Endothelial cell of umbilical vein (primary cell): ENCODE measurements around the gene TMEM51. TPM values are rescaled to one million over a fixed set of nuclear protein-coding genes. Genes with fewer than 3 reads are reported as not detected.

Experiments used
- BruUV-seq: library from RNA; stranded (reverse); fragments of 400-500 nt; replicated peaks from 2 replicates; lab custom pipeline; 2021; lab: Mats Ljungman, UMichigan
- CTCF ChIA-PET: fragments of 300-600, 350-600 bp; sonication (Branson Sonifier 250); formaldehyde crosslinking; loops from one replicate; lab custom pipeline; 2021; ENCODE audit warnings: antibody characterized with exemption, inconsistent platforms; lab: Charles Lee
- POLR2A ChIA-PET: fragments of 300-600, 350-600 bp; sonication (Branson Sonifier 250); formaldehyde crosslinking; loops from one replicate; lab custom pipeline; 2021; ENCODE audit warnings: antibody characterized with exemption, inconsistent platforms; lab: Charles Lee
- DNase-seq: peaks from one replicate; pipeline ENCODE4 v3.0.0-alpha.2; 2011; ENCODE audit warnings: low read depth, low spot score
- FAIRE-seq: peaks from 2 replicates; lab custom pipeline; 2011; peaks lifted over from hg19 to GRCh38; lab: Jason Lieb, UNC
- H2AFZ ChIP-seq: 2 replicates; pipeline ENCODE4 v1.6.0; 2012; ENCODE audit warnings: low read depth, low read length, control low read depth, inconsistent platforms
- H3K27ac ChIP-seq: 2 replicates; pipeline ENCODE4 v1.5.1; 2011; ENCODE audit warnings: low read depth, mild to moderate bottlenecking, control low read depth, low read length, moderate library complexity; ENCODE audit not compliant: insufficient read depth
- H3K27me3 ChIP-seq, 2 experiments: 2 replicates each; pipeline versions ENCODE4 v1.6.0 to v1.6.1; 2011; ENCODE audit warnings: low read length in 2 of 2, mixed read lengths in 1 of 2; ENCODE audit not compliant: control insufficient read depth in 2 of 2, insufficient read depth in 2 of 2
- H3K36me3 ChIP-seq, 2 experiments: 2 replicates in 1 of 2; 3 replicates in 1 of 2; pipeline ENCODE4 v1.5.1; 2011; ENCODE audit warnings: low read length in 2 of 2, mild to moderate bottlenecking in 1 of 2, moderate library complexity in 1 of 2; ENCODE audit not compliant: control insufficient read depth in 2 of 2, insufficient read depth in 2 of 2; ENCODE audit errors: extremely low read depth in 1 of 2
- H3K4me1 ChIP-seq: 3 replicates; pipeline ENCODE4 v1.5.1; 2011; ENCODE audit warnings: mild to moderate bottlenecking, low read length; ENCODE audit not compliant: control insufficient read depth, insufficient read depth; ENCODE audit errors: extremely low read depth
- H3K4me2 ChIP-seq: 2 replicates; pipeline ENCODE4 v1.6.1; 2011; ENCODE audit warnings: low read length, control low read depth, mixed read lengths; ENCODE audit not compliant: insufficient read depth
- H3K4me3 ChIP-seq, 3 experiments: fragments of 200-600 bp in 1 of 3; sonication (generic), shearing (Covaris generic) in 1 of 3; replicated peaks in 1 of 3; 2 replicates each; pipeline ENCODE4 v1.5.1; 2011 to 2016; ENCODE audit warnings: control low read depth in 3 of 3, low read length in 3 of 3, mild to moderate bottlenecking in 2 of 3, inconsistent platforms in 1 of 3, low read depth in 1 of 3, moderate library complexity in 1 of 3; ENCODE audit not compliant: insufficient read depth in 1 of 3
- H3K79me2 ChIP-seq: 2 replicates; pipeline ENCODE4 v1.6.0; 2012; ENCODE audit warnings: low read length, inconsistent platforms; ENCODE audit not compliant: control insufficient read depth, insufficient read depth
- H3K9ac ChIP-seq: replicated peaks from 2 replicates; pipeline ENCODE3; 2011; ENCODE audit warnings: low read length, control low read depth; ENCODE audit not compliant: insufficient read depth; ENCODE audit errors: extremely low read depth
- H3K9me1 ChIP-seq: replicated peaks from 3 replicates; pipeline ENCODE4 v1.6.0; 2011; ENCODE audit warnings: mild to moderate bottlenecking, low read length; ENCODE audit not compliant: control insufficient read depth, insufficient read depth; ENCODE audit errors: extremely low read depth
- H3K9me3 ChIP-seq: replicated peaks from 2 replicates; pipeline ENCODE4 v1.5.1; 2012; ENCODE audit warnings: low read length, inconsistent platforms; ENCODE audit not compliant: control insufficient read depth, insufficient read depth
- H4K20me1 ChIP-seq: replicated peaks from 2 replicates; pipeline ENCODE3; 2011; ENCODE audit warnings: mild to moderate bottlenecking, low read length; ENCODE audit not compliant: control insufficient read depth, insufficient read depth; ENCODE audit errors: extremely low read depth
- EZH2 ChIP-seq: IDR thresholded peaks from 2 replicates; pipeline ENCODE4 v1.6.1; 2012; ENCODE audit warnings: borderline replicate concordance, low read depth, mild to moderate bottlenecking, moderate library complexity, low read length, inconsistent platforms; ENCODE audit not compliant: severe bottlenecking
- FOS ChIP-seq: IDR thresholded peaks from 2 replicates; pipeline ENCODE4 v1.6.1; 2011; ENCODE audit warnings: mild to moderate bottlenecking, low read length, moderate library complexity, borderline replicate concordance; ENCODE audit not compliant: insufficient read depth
- GATA2 ChIP-seq: IDR thresholded peaks from 2 replicates; pipeline ENCODE4 v1.7.0; 2011; ENCODE audit warnings: low read depth, mild to moderate bottlenecking, moderate library complexity, mixed read lengths, low read length; ENCODE audit not compliant: insufficient read length, insufficient read depth
- JUN ChIP-seq: IDR thresholded peaks from 2 replicates; pipeline ENCODE4 v1.6.1; 2011; ENCODE audit warnings: borderline replicate concordance, low read depth; ENCODE audit not compliant: insufficient read length, insufficient read depth
- MYC ChIP-seq: IDR thresholded peaks from one replicate; pipeline ENCODE4 v1.6.1; 2011; ENCODE audit warnings: mild to moderate bottlenecking, low read depth, low read length
- POLR2A ChIP-seq: IDR thresholded peaks from 2 replicates; pipeline ENCODE4 v1.6.1; 2012; ENCODE audit warnings: low read depth, mild to moderate bottlenecking, control low read depth, low read length
- POLR2AphosphoS5 ChIP-seq: IDR thresholded peaks from 2 replicates; pipeline ENCODE4 v1.6.1; 2012; ENCODE audit warnings: low read depth, mild to moderate bottlenecking, control low read depth, low read length, moderate library complexity; ENCODE audit not compliant: insufficient read depth
- dilution Hi-C: fragments of 300-500 bp; cut with MboI; formaldehyde crosslinking; loops from one replicate; pipeline ENCODE4 v1.15.0; 2019; ENCODE audit warnings: low sequenced_read_pairs; ENCODE audit not compliant: extremely low pct_ligation_motif_present
- intact Hi-C: fragments of 100-400 bp; cut with micrococcal nuclease; formaldehyde crosslinking; loops from one replicate; pipeline ENCODE4 v1.10.0; 2022
- polyA plus RNA-seq, 4 experiments: library from polyadenylated mRNA; depleted of rRNA in 3 of 4; stranded (reverse) in 3 of 4; unstranded in 1 of 4; fragments of >200 nt; gene quantifications; 2 replicates each; pipeline versions ENCODE4 v1.2.1 to v1.2.3, GENCODE V29; 2011 to 2012; ENCODE audit warnings: missing spikeins in 1 of 4
- total RNA-seq: library from RNA; stranded (reverse); gene quantifications from 2 replicates; pipeline ENCODE4 v1.2.3, GENCODE V29; 2021
- TF ChIP-seq, protein P1 (sequence below), 2 donors: IDR thresholded peaks; 1 replicate in 1 of 2; 2 replicates in 1 of 2; pipeline ENCODE4 v1.5.1; 2011; ENCODE audit warnings: low read length in 2 of 2, mild to moderate bottlenecking in 2 of 2, moderate library complexity in 2 of 2, control low read depth in 1 of 2, inconsistent platforms in 1 of 2, low read depth in 1 of 2; ENCODE audit not compliant: insufficient read depth in 1 of 2; ENCODE audit errors: extremely low read depth in 1 of 2
- TF ChIP-seq, protein P2 (sequence below): IDR thresholded peaks from 2 replicates; pipeline ENCODE4 v1.6.1; 2011; ENCODE audit not compliant: insufficient read depth, insufficient read length

Gene TMEM51
- total and polyA plus RNA-seq, 2 donors (not counting 3 experiments of a cell fraction or from before 2014, with no cell fraction given) = 13.7 to 13.9 TPM

- Histone ChIP-seq H2AFZ (no peak overlapping the region), H3K27me3 (no peaks in the 10 kb centered on the region), H3K4me2 (no peak overlapping the region), H3K4me3 (no peak overlapping the region), H3K9me3 (no peaks in the 10 kb centered on the region), H4K20me1 (no peaks in the 10 kb centered on the region), H3K9me1 (no peaks in the 10 kb centered on the region), H3K79me2 (no peaks in the 10 kb centered on the region), H3K27ac (no peak overlapping the region), H3K36me3 (peaks cover 0 to 3% of the 10 kb centered on the region in 2 experiments), H3K9ac (no peak overlapping the region), H3K4me1 (peaks cover 14% of the 10 kb centered on the region)
- TF ChIP-seq FOS = no peak
- no peak for TF ChIP-seq JUN
- no peak for TF ChIP-seq POLR2A
- TF ChIP-seq, protein P1, sequence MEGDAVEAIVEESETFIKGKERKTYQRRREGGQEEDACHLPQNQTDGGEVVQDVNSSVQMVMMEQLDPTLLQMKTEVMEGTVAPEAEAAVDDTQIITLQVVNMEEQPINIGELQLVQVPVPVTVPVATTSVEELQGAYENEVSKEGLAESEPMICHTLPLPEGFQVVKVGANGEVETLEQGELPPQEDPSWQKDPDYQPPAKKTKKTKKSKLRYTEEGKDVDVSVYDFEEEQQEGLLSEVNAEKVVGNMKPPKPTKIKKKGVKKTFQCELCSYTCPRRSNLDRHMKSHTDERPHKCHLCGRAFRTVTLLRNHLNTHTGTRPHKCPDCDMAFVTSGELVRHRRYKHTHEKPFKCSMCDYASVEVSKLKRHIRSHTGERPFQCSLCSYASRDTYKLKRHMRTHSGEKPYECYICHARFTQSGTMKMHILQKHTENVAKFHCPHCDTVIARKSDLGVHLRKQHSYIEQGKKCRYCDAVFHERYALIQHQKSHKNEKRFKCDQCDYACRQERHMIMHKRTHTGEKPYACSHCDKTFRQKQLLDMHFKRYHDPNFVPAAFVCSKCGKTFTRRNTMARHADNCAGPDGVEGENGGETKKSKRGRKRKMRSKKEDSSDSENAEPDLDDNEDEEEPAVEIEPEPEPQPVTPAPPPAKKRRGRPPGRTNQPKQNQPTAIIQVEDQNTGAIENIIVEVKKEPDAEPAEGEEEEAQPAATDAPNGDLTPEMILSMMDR (IDR thresholded peaks at IDR 0.05; ENCODE audit: extremely low read depth in 1 of 2, insufficient read depth in 1 of 2, low read depth in 1 of 2, low read length in 2 of 2) = no peak
- TF ChIP-seq, protein P2, sequence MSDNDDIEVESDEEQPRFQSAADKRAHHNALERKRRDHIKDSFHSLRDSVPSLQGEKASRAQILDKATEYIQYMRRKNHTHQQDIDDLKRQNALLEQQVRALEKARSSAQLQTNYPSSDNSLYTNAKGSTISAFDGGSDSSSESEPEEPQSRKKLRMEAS = no peak
- TF ChIP-seq POLR2AphosphoS5 = no peak
- TF ChIP-seq EZH2 = no peak
- no peak for TF ChIP-seq GATA2
- TF ChIP-seq MYC = no peak
- dilution Hi-C loops = no loop called here
- ChIA-PET POLR2A (no interaction called here), CTCF (no interaction called here)
- DNase-seq (no peak), FAIRE-seq (no peak)
- intact Hi-C loops = loop anchor here (5.0 kb wide), 1 partner anchor 202 kb away; no protein-coding TSS in a partner anchor
- no TSS peak for BruUV-seq
These were observed 61.6 kb downstream of the TMEM51 start for GRCh38 chr1:15215116-15215515.
